ENCODE measurements around the gene COL4A2.

COL4A2 gene

GRCh38 chr13:110479215-110479545 lies 172.1 kb downstream of the COL4A2 start:
- Histone ChIP-seq H2AFZ (ENCODE audit: low read length) (no peak overlapping the region), H3F3A (ENCODE audit: low read depth) (no peaks in the 10 kb centered on the region), H3K9ac (ENCODE audit: low read depth, low read length, poor library complexity, severe bottlenecking) (no peak overlapping the region), H3K9me3 (ENCODE audit: insufficient read depth, low read depth, low read length) (no peaks in the 10 kb centered on the region), H3K4me3 (ENCODE audit: low read length, poor library complexity, severe bottlenecking) (no peak overlapping the region), H3K9me2 (replicated peaks; ENCODE audit: low read depth, low read length) (no peaks in the 10 kb centered on the region), H3K27me3 (ENCODE audit: insufficient read depth, low read length, poor library complexity, severe bottlenecking) (no peaks in the 10 kb centered on the region), H3K79me2 (ENCODE audit: insufficient read depth, low read length) (no peaks in the 10 kb centered on the region), H3K36me3 (ENCODE audit: insufficient read depth, low read length) (no peaks in the 10 kb centered on the region), H3K4me2 (ENCODE audit: low read depth, low read length, poor library complexity, severe bottlenecking) (no peak overlapping the region), H3K4me1 (ENCODE audit: insufficient read depth, low read length, poor library complexity, severe bottlenecking) (no peaks in the 10 kb centered on the region), H4K20me1 (ENCODE audit: insufficient read depth, low read length, poor library complexity, severe bottlenecking) (no peaks in the 10 kb centered on the region)
- TF ChIP-seq CTCF (conservative IDR thresholded peaks at IDR 0.05; ENCODE audit: low read length): no peak
- TF ChIP-seq EZH2phosphoT487 (IDR thresholded peaks at IDR 0.05; ENCODE audit: borderline replicate concordance): no peak

GRCh38 chr13:110479648-110480047 lies 172.6 kb downstream of the COL4A2 start:
- Histone ChIP-seq H3K36me3 (ENCODE audit: insufficient read depth, low read length) (no peaks in the 10 kb centered on the region), H3K4me2 (ENCODE audit: low read depth, low read length, poor library complexity, severe bottlenecking) (no peak overlapping the region), H3K9ac (ENCODE audit: low read depth, low read length, poor library complexity, severe bottlenecking) (no peak overlapping the region), H2AFZ (ENCODE audit: low read length) (no peak overlapping the region), H3K27me3 (ENCODE audit: insufficient read depth, low read length, poor library complexity, severe bottlenecking) (no peaks in the 10 kb centered on the region), H3K79me2 (ENCODE audit: insufficient read depth, low read length) (no peaks in the 10 kb centered on the region), H3K4me3 (ENCODE audit: low read length, poor library complexity, severe bottlenecking) (no peak overlapping the region), H3K9me3 (ENCODE audit: insufficient read depth, low read depth, low read length) (no peaks in the 10 kb centered on the region), H3F3A (ENCODE audit: low read depth) (no peaks in the 10 kb centered on the region), H3K4me1 (ENCODE audit: insufficient read depth, low read length, poor library complexity, severe bottlenecking) (no peaks in the 10 kb centered on the region), H3K9me2 (replicated peaks; ENCODE audit: low read depth, low read length) (no peaks in the 10 kb centered on the region), H4K20me1 (ENCODE audit: insufficient read depth, low read length, poor library complexity, severe bottlenecking) (no peaks in the 10 kb centered on the region)
- TF ChIP-seq CTCF (conservative IDR thresholded peaks at IDR 0.05; ENCODE audit: low read length): no peak
- no peak for TF ChIP-seq EZH2phosphoT487 (IDR thresholded peaks at IDR 0.05; ENCODE audit: borderline replicate concordance)

GRCh38 chr13:110480161-110480560 lies 173.1 kb downstream of the COL4A2 start:
- Histone ChIP-seq H3K79me2 (ENCODE audit: insufficient read depth, low read length) (no peaks in the 10 kb centered on the region), H3K27me3 (ENCODE audit: insufficient read depth, low read length, poor library complexity, severe bottlenecking) (no peaks in the 10 kb centered on the region), H3K4me1 (ENCODE audit: insufficient read depth, low read length, poor library complexity, severe bottlenecking) (no peaks in the 10 kb centered on the region), H3K4me2 (ENCODE audit: low read depth, low read length, poor library complexity, severe bottlenecking) (no peak overlapping the region), H2AFZ (ENCODE audit: low read length) (no peak overlapping the region), H4K20me1 (ENCODE audit: insufficient read depth, low read length, poor library complexity, severe bottlenecking) (no peaks in the 10 kb centered on the region), H3F3A (ENCODE audit: low read depth) (no peaks in the 10 kb centered on the region), H3K9ac (ENCODE audit: low read depth, low read length, poor library complexity, severe bottlenecking) (no peak overlapping the region), H3K4me3 (ENCODE audit: low read length, poor library complexity, severe bottlenecking) (no peak overlapping the region), H3K9me2 (replicated peaks; ENCODE audit: low read depth, low read length) (no peaks in the 10 kb centered on the region), H3K36me3 (ENCODE audit: insufficient read depth, low read length) (no peaks in the 10 kb centered on the region), H3K9me3 (ENCODE audit: insufficient read depth, low read depth, low read length) (no peaks in the 10 kb centered on the region)
- TF ChIP-seq EZH2phosphoT487 (IDR thresholded peaks at IDR 0.05; ENCODE audit: borderline replicate concordance) (no peak), CTCF (conservative IDR thresholded peaks at IDR 0.05; ENCODE audit: low read length) (no peak)
